Mucosa of rectum (tissue), 2 donors: Measurements from ENCODE around the gene CYREN.
"Not testable (repeated sequence)": the region's sequence is repeated elsewhere in the genome, so short reads cannot be mapped to it uniquely, and the experiment has no call there.

ENCODE experiments used
- H3K27ac ChIP-seq, 2 donors: one replicate each; pipeline ENCODE4 v1.7.0; 2013; ENCODE audit warnings: inconsistent platforms in 2 of 2, low read depth in 2 of 2, low read length in 2 of 2
- H3K27me3 ChIP-seq, 2 donors: one replicate each; pipeline ENCODE4 v1.7.0; 2013; ENCODE audit warnings: low read length in 2 of 2; ENCODE audit not compliant: control insufficient read depth in 2 of 2, insufficient read depth in 2 of 2
- H3K36me3 ChIP-seq, 2 donors: one replicate each; pipeline ENCODE4 v1.7.0; 2013; ENCODE audit warnings: low read length in 2 of 2; ENCODE audit not compliant: control insufficient read depth in 2 of 2, insufficient read depth in 2 of 2
- H3K4me1 ChIP-seq, 2 donors: one replicate each; pipeline ENCODE4 v1.7.0; 2013; ENCODE audit warnings: low read length in 2 of 2, mild to moderate bottlenecking in 1 of 2; ENCODE audit not compliant: control insufficient read depth in 2 of 2, insufficient read depth in 2 of 2
- H3K4me3 ChIP-seq, 2 donors: one replicate each; pipeline ENCODE4 v1.7.0; 2013; ENCODE audit warnings: low read length in 2 of 2
- H3K9ac ChIP-seq, 2 donors: one replicate each; pipeline ENCODE4 v1.7.0; 2013; ENCODE audit warnings: low read length in 2 of 2, low read depth in 1 of 2, mild to moderate bottlenecking in 1 of 2
- H3K9me3 ChIP-seq, 2 donors: one replicate each; pipeline ENCODE4 v1.7.0; 2013; ENCODE audit warnings: low read length in 2 of 2; ENCODE audit not compliant: control insufficient read depth in 2 of 2
- donor health status: healthy.
- donor health status: Normal muscosa, but diverticular disease.

CYREN gene

DNA sequence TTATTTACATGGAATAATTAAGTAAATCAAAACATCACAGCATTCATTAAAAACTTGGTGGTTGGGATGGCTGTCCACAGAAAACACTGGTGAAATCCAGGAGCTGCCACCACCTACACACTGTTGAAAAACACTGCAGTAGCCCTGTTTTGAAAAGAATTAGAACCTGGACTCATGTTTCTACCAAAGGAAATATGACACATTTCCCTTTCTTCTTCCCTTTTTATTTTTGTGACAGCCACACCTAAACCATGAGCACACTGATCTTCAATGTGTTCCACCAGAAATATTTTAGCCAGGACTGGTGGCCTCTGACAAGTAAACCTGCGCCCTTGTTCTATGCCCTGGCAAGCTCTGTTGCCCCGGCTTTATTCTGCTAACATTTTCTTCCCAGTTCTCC is 19.4 kb downstream of the CYREN start:
- Histone ChIP-seq H3K36me3 (peaks cover 0 to 4% of the 10 kb centered on the region in 2 donors), H3K27ac (peak overlapping the region; percentile 9 to 45), H3K9ac (no peak overlapping the region), H3K4me1 (peaks cover 6 to 17% of the 10 kb centered on the region in 2 donors), H3K9me3 (no peaks in the 10 kb centered on the region), H3K4me3 (peak overlapping the region in 1 of 2 donors; percentile 88), H3K27me3 (no peaks in the 10 kb centered on the region)

DNA sequence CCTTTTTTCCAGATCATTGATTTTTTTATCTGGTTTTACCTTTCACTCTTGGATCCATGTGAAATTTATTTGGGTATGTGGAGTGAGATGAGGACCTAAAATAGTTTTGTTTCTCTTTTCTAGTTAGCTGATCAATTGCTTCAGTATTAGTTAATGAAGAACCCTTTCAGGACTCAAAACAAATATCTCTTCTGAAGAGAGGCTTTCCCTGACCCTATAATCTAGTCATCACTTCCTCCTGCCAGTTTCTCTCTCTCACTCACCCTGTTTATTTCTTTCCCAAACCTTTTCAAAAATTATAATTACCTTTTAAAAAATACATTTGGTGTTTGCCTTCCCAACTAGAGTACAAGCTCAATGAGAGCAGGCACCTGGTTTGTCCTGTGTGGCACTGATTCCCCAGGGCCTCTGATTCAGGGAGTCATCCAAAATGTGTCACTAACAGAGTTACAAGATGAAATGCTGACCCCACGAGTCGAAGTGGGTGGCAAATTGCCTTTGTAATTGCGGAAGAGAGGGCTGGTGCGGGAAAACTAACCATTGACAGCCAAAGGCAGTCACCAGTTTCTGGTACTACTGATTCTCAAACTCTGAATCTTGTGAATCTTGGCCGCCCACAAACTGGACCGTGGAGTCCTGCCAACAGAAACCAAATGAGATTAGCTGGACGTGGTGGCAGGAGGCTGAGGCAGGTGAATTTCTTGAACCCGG is 20.3 kb downstream of the CYREN start:
- H3K36me3 ChIP-seq, result peaks cover 0 to 4% of the 10 kb centered on the region in 2 donors
- H3K27me3 ChIP-seq, result no peaks in the 10 kb centered on the region
- peak overlapping the region; percentile 26 to 45 for H3K27ac ChIP-seq
- no peaks in the 10 kb centered on the region for H3K9me3 ChIP-seq
- H3K9ac ChIP-seq, result no peak overlapping the region
- H3K4me3 ChIP-seq, result peak overlapping the region in 1 of 2 donors; percentile 88
- H3K4me1 ChIP-seq, result peaks cover 6 to 17% of the 10 kb centered on the region in 2 donors

DNA sequence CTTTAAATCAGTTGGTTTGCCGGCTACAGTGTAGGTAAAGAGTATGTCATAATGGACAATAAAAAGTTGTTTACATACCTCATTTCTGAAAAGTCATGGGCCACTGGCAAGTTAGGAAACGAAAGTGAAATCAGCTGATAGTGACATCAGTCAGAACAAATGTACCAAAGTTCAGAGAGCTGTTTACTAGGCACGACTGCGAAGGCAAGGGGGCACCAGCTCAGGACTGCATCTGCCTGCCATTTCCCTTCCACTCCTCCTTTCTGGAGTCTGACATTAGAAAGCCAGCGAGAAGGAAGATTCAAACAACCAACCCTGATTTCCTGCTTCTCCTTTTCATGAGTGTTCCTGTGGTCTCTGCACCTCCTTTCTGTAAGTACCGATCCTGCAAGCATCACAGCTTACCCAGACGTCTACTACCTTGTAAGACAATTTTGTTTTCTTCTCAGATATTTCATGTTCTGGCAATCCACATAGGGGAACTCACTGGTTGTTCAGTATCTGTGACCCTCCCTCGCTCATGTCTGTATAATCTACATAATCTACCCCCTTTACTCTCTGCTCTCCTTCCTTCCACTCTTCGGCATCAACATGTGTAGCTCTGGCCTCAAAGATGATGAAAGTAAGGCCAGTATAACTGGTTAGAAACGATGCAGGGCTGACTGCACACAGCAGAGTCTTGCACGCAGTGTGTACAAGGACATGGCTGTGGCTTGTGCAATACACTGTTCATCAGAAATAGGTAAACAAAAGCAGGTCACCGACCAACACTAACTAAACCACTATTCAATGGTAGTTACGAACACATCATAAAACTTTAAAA is 22.4 kb downstream of the CYREN start, which contains the start of gene TMEM140:
Gene TMEM140, plus strand, starts transcription at position 174 of the 823 bp plus-strand sequence. CDS start 16,370 bp downstream, outside the sequence.
- no peaks in the 10 kb centered on the region for H3K9me3 ChIP-seq
- H3K4me3 ChIP-seq, result peak within 1 kb of the TSS; percentile 74 to 88
- H3K27me3 ChIP-seq, result no peaks in the 10 kb centered on the region
- H3K9ac ChIP-seq, result peak within 1 kb of the TSS; percentile 82 to 86
- peaks cover 6 to 17% of the 10 kb centered on the region in 2 donors for H3K4me1 ChIP-seq
- peak within 1 kb of the TSS; percentile 94 for H3K27ac ChIP-seq
- H3K36me3 ChIP-seq, result peaks cover 0 to 4% of the 10 kb centered on the region in 2 donors

DNA sequence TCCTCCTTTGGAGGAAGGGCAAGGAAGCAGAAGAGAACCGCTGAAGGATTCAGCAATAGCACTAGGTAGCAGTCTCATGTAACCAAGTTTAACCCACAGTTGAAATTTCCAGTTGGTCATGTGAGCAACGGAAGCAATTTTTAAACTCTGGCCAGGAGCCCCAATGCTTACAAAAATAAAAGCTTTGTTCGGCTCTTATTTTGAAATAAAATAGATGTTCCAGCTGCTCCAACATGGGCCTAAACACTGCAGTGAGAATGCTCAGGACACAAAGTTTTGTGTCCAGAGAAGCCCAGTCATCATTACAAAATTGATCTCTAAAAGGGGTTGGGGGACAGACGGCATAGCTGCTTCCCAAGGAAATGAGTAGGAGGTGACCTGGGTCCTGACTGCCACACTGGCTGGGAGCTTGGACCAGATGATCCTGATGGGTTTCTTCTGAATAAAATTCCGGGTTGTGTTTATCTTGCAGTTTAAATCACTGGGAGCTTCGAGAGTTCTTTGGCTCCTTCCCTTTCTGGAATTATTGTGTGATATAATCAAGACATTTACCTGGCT is 23.1 kb downstream of the CYREN start:
- Histone ChIP-seq H3K36me3 (peaks cover 0 to 4% of the 10 kb centered on the region in 2 donors), H3K27ac (peak overlapping the region; percentile 94), H3K9me3 (no peaks in the 10 kb centered on the region), H3K4me3 (peak overlapping the region; percentile 74 to 88), H3K4me1 (peaks cover 6 to 17% of the 10 kb centered on the region in 2 donors), H3K27me3 (no peaks in the 10 kb centered on the region), H3K9ac (peak overlapping the region; percentile 82 to 86)

DNA sequence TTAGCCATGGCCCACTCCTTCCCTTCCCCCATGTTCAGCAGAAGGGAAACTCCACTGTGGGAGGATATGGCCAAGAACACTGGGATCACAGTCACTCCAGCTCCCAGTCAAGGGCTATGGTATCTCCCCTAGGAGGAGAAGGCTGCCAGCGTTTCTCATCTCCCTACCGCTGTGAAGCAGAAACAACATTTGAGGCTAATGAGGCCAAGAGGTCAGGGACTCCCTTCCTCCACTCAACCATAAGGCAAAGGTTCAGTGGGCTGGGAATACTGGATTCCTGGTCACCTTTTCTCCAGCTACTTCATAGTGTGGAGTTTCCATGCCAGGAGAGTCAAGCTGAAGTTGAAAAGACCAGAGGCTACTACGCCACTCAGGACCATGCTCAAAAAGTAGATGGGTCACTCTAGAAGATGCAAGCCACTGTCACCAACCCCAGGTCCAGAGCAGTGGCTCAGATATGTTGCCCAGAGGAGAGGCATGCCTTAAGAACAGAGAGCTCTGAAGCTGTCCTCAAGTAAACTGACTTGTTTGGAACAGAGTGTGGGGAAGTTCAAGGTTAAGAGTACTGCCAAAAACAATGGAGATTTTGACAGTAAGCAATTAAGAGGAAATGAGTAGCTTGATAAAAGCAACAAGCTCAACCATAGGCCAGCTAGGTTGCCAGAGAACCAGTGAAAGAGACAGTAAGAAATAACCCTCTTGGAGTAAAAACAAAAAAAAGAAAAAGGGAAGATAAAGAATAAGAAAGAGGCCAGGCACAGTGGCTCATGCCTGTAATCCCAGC is 26.4 kb downstream of the CYREN start:
- no peaks in the 10 kb centered on the region for H3K27me3 ChIP-seq
- H3K9me3 ChIP-seq, result no peaks in the 10 kb centered on the region
- H3K4me1 ChIP-seq, result peaks cover 6 to 12% of the 10 kb centered on the region in 2 donors
- H3K4me3 ChIP-seq, result no peak overlapping the region
- H3K9ac ChIP-seq, result no peak overlapping the region
- no peaks in the 10 kb centered on the region for H3K36me3 ChIP-seq
- no peak overlapping the region for H3K27ac ChIP-seq

DNA sequence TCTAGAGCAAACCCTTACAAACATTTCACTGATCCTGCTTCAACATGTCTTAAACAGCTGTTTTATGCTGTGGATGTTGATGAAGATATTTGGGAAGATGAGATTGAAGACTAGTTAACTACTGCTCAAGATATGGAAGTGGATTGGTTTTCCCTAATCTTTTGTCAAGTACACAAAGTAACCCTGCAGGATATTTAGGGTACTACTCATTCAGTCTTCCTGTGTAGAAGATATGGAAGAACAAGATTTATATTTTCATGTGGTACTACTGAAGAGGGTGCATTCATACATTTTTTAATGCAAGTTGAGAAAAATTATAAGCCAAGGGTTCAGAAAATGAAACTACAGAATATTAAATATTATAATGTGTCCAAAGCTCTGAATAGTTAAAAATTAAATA is 40.9 kb downstream of the CYREN start:
- H3K27me3 ChIP-seq, result no peaks in the 10 kb centered on the region
- no peaks in the 10 kb centered on the region for H3K36me3 ChIP-seq
- no peaks in the 10 kb centered on the region for H3K9me3 ChIP-seq
- H3K4me1 ChIP-seq, result no peaks in the 10 kb centered on the region
- no peak overlapping the region for H3K27ac ChIP-seq
- H3K9ac ChIP-seq, result no peak overlapping the region
- no peak overlapping the region for H3K4me3 ChIP-seq

DNA sequence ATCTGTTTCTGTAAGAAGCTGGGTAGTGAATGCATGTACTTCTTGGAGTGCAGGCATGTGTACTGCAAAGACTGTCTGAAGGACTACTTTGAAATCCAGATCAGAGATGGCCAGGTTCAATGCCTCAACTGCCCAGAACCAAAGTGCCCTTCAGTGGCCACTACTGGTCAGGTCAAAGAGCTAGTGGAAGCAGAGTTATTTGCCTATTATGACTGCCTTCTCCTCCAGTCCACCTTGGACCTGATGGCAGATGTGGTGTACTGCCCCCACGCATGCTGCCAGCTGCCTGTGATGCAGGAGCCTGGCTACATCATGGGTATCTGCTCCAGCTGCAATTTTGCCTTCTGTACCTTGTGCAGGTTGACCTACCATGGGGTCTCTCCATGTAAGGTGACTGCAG is 41.6 kb downstream of the CYREN start:
- H3K4me3 ChIP-seq, result no peak overlapping the region

DNA sequence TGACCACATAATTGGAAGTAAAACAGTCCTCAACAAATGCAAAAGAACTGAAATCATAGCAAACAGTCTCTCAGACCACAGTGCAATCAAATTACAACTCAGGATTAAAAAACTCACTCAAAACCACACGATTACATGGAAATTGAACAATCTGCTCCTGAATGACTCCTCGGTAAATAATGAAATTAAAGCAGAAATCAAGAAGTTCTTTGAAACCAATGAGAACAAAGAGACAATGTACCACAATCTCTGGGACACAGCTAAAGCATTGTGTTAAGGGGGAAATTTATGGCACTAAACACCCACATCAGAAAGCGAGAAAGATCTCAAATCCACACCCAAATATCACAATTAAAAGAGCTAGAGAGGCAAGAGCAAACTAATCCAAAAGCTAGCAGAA is 45.9 kb downstream of the CYREN start:
- not testable (repeated sequence) for H3K4me1 ChIP-seq, H3K36me3 ChIP-seq, H3K9me3 ChIP-seq, H3K4me3 ChIP-seq, H3K9ac ChIP-seq, H3K27me3 ChIP-seq, H3K27ac ChIP-seq

More for the DNA sequence above, 41.6 kb downstream of the CYREN start:
- Histone ChIP-seq H3K27me3 (no peaks in the 10 kb centered on the region), H3K9me3 (no peaks in the 10 kb centered on the region), H3K36me3 (no peaks in the 10 kb centered on the region), H3K9ac (no peak overlapping the region), H3K4me1 (no peaks in the 10 kb centered on the region), H3K27ac (no peak overlapping the region)

DNA sequence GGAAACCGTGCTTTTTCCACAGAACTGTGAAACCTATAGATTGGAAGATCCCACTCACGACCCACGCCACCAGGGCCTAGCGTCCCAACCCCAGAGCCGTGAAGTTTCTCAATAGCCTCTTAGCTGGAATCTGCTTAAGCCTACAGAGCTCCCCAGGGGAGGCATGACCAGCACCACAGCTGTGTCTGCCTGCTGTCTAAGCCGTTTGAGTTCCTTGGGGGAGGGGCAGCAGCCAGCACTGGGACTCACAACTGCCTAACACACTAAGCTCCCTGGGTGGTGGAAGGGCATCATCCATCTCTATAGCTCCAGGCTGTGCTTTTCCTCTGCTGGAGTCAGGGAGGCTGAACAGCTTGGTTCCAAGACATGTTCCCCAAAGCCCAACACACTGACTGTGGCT is 48.6 kb downstream of the CYREN start:
- Histone ChIP-seq H3K4me1 (no peaks in the 10 kb centered on the region), H3K9ac (no peak overlapping the region), H3K27ac (no peak overlapping the region), H3K36me3 (no peaks in the 10 kb centered on the region), H3K4me3 (no peak overlapping the region), H3K27me3 (no peaks in the 10 kb centered on the region), H3K9me3 (no peaks in the 10 kb centered on the region)
